Measurements from ENCODE around the gene DCX.

DNA sequence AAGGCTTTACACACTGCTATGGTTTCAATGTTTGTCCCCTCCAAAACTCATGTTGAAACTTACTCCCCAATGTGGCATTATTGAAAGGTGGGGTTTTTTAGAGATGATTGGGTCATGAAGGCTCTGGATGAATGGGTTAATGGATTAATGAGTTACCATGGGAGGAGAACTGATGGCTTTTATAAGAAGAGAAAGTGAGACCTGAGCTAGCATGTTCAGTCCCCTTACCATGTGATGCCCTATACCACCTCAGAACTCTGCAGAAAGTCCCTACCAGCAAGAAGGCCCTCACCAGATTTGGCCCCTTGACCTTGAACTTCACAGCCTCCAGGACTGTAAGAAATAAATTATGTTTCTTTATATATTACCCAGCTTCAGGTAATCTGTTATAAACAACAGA, 72.8 kb downstream of the DCX start:
- TF ChIP-seq EZH2 (IDR thresholded peaks at IDR 0.05; ENCODE audit: borderline replicate concordance): no peak
- TF ChIP-seq EZH2phosphoT487 (IDR thresholded peaks at IDR 0.05; ENCODE audit: low read depth, severe bottlenecking, unreplicated experiment): no peak
- TF ChIP-seq, protein P1, sequence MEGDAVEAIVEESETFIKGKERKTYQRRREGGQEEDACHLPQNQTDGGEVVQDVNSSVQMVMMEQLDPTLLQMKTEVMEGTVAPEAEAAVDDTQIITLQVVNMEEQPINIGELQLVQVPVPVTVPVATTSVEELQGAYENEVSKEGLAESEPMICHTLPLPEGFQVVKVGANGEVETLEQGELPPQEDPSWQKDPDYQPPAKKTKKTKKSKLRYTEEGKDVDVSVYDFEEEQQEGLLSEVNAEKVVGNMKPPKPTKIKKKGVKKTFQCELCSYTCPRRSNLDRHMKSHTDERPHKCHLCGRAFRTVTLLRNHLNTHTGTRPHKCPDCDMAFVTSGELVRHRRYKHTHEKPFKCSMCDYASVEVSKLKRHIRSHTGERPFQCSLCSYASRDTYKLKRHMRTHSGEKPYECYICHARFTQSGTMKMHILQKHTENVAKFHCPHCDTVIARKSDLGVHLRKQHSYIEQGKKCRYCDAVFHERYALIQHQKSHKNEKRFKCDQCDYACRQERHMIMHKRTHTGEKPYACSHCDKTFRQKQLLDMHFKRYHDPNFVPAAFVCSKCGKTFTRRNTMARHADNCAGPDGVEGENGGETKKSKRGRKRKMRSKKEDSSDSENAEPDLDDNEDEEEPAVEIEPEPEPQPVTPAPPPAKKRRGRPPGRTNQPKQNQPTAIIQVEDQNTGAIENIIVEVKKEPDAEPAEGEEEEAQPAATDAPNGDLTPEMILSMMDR (IDR thresholded peaks at IDR 0.05; ENCODE audit: poor library complexity): no peak

Measured in hepatocyte (in vitro differentiated cells).